Hepatocyte (in vitro differentiated cells): ENCODE results near the gene ACSS1. TPM values are rescaled to one million over a fixed set of nuclear protein-coding genes. Genes with fewer than 3 reads are reported as not detected.

Experiments used
- DNase-seq: peaks from one replicate; pipeline ENCODE4 v3.0.0-alpha.2; 2016; ENCODE audit warnings: low spot score
- H2AFZ ChIP-seq: fragments of 200-600 bp; sonication (generic); 2 replicates; pipeline ENCODE4 v1.6.0; 2016; ENCODE audit warnings: antibody characterized with exemption, mild to moderate bottlenecking
- H3K27ac ChIP-seq: fragments of 200-600 bp; sonication (generic); 2 replicates; pipeline ENCODE4 v1.5.1; 2016; ENCODE audit warnings: mild to moderate bottlenecking
- H3K27me3 ChIP-seq: fragments of 200-600 bp; sonication (generic); 2 replicates; pipeline ENCODE4 v1.6.1; 2016
- H3K36me3 ChIP-seq: fragments of 200-600 bp; sonication (generic); replicated peaks from 2 replicates; pipeline ENCODE4 v1.5.1; 2016; ENCODE audit warnings: low read depth; ENCODE audit not compliant: insufficient read depth
- H3K4me1 ChIP-seq: fragments of 200-600 bp; sonication (generic); 2 replicates; pipeline ENCODE4 v1.5.1; 2016; ENCODE audit warnings: mild to moderate bottlenecking, moderate library complexity; ENCODE audit not compliant: insufficient read depth
- H3K4me2 ChIP-seq: fragments of 200-600 bp; sonication (generic); 2 replicates; pipeline ENCODE4 v1.6.0; 2016
- H3K4me3 ChIP-seq: fragments of 200-600 bp; sonication (generic); 2 replicates; pipeline ENCODE4 v1.5.1; 2016; ENCODE audit warnings: mild to moderate bottlenecking
- H3K79me2 ChIP-seq: fragments of 200-600 bp; sonication (generic); 2 replicates; pipeline ENCODE4 v1.6.0; 2017; ENCODE audit warnings: mild to moderate bottlenecking
- H3K9me2 ChIP-seq: fragments of 200-600 bp; sonication (generic); replicated peaks from 2 replicates; pipeline ENCODE4 v1.6.0; 2017; ENCODE audit warnings: mild to moderate bottlenecking; ENCODE audit not compliant: insufficient read depth
- H3K9me3 ChIP-seq: fragments of 200-600 bp; sonication (generic); 2 replicates; pipeline ENCODE4 v1.5.1; 2016; ENCODE audit warnings: low read depth, mild to moderate bottlenecking
- H4K20me1 ChIP-seq: fragments of 200-600 bp; sonication (generic); 2 replicates; pipeline ENCODE4 v1.6.0; 2016; ENCODE audit warnings: mild to moderate bottlenecking; ENCODE audit not compliant: insufficient read depth, poor library complexity, severe bottlenecking
- EZH2 ChIP-seq: fragments of 200-600 bp; sonication (generic); IDR thresholded peaks from 2 replicates; pipeline ENCODE4 v1.6.1; 2016; ENCODE audit warnings: antibody characterized with exemption, mild to moderate bottlenecking, borderline replicate concordance
- EZH2phosphoT487 ChIP-seq: fragments of 200-600 bp; sonication (generic); IDR thresholded peaks from one replicate; pipeline ENCODE4 v1.6.1; 2018; ENCODE audit warnings: antibody characterized with exemption, mild to moderate bottlenecking, low read depth, moderate library complexity; ENCODE audit not compliant: unreplicated experiment, severe bottlenecking
- WGBS: methylation state at CpG from one replicate; pipeline ENCODE4 v1.1.6; 2016; ENCODE audit warnings: low lambda C conversion rate; ENCODE audit errors: missing lambda C conversion rate; 5-methylcytosine and 5-hydroxymethylcytosine counted together
- polyA plus RNA-seq: library from polyadenylated mRNA; unstranded; fragments of >200 nt; fragmentation: Nextera tagmentation; extraction: Ambion mirVana; gene quantifications from 2 replicates; pipeline ENCODE4 v1.2.1, GENCODE V29; 2016
- total RNA-seq: library from RNA; depleted of rRNA; stranded (reverse); fragments of >200 nt; gene quantifications from 2 replicates; pipeline ENCODE4 v1.2.3, GENCODE V29; 2014
- TF ChIP-seq, protein P1 (sequence below): fragments of 200-600 bp; sonication (generic); IDR thresholded peaks from 2 replicates; pipeline ENCODE4 v1.5.1; 2016; ENCODE audit warnings: antibody characterized with exemption, mild to moderate bottlenecking; ENCODE audit not compliant: poor library complexity

Gene ACSS1
- total and polyA plus RNA-seq, 2 experiments from 2014 or later = 20.5 to 37.7 TPM

DNA sequence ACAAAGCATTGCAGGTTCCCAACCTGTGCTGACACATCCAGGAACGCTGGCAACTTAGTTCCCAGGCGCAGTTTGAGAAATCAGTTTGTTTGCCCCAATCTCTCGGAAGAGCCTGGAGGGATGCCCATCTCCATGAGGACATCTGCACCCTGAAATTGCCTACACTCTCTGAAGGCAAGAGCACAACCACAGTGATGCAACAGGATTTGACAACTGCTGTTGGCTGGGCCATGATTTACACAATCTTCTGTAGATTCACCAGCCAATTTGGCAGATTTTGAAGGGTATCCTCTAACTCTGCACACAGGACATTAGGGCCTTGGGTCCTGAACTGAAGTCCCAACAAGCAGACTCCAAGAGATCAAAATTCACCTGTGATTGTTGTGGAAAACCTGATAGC lies 68.8 kb downstream of the ACSS1 start:
- Histone ChIP-seq H3K4me2 (no peak overlapping the region), H3K4me3 (no peak overlapping the region), H3K27ac (no peak overlapping the region), H3K36me3 (no peaks in the 10 kb centered on the region), H3K27me3 (no peaks in the 10 kb centered on the region), H3K9me2 (no peaks in the 10 kb centered on the region), H3K79me2 (peaks cover 61% of the 10 kb centered on the region), H2AFZ (no peak overlapping the region), H4K20me1 (peaks cover 7% of the 10 kb centered on the region), H3K4me1 (peaks cover 13% of the 10 kb centered on the region), H3K9me3 (no peaks in the 10 kb centered on the region)
- 97% methylated on average over 3 of the region's 3 CpGs for WGBS
- DNase-seq = no peak
- TF ChIP-seq, protein P1, sequence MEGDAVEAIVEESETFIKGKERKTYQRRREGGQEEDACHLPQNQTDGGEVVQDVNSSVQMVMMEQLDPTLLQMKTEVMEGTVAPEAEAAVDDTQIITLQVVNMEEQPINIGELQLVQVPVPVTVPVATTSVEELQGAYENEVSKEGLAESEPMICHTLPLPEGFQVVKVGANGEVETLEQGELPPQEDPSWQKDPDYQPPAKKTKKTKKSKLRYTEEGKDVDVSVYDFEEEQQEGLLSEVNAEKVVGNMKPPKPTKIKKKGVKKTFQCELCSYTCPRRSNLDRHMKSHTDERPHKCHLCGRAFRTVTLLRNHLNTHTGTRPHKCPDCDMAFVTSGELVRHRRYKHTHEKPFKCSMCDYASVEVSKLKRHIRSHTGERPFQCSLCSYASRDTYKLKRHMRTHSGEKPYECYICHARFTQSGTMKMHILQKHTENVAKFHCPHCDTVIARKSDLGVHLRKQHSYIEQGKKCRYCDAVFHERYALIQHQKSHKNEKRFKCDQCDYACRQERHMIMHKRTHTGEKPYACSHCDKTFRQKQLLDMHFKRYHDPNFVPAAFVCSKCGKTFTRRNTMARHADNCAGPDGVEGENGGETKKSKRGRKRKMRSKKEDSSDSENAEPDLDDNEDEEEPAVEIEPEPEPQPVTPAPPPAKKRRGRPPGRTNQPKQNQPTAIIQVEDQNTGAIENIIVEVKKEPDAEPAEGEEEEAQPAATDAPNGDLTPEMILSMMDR = no peak
- TF ChIP-seq EZH2 (no peak), EZH2phosphoT487 (no peak)

- H3K9me2 ChIP-seq = no peaks in the 10 kb centered on the region
- H3K4me3 ChIP-seq = no peak overlapping the region
- H3K36me3 ChIP-seq = no peaks in the 10 kb centered on the region
- H4K20me1 ChIP-seq = peaks cover 7% of the 10 kb centered on the region
- no peaks in the 10 kb centered on the region for H3K9me3 ChIP-seq
- TF ChIP-seq, protein P1 = no peak
- TF ChIP-seq EZH2 (no peak), EZH2phosphoT487 (no peak)
- H3K4me2 ChIP-seq = no peak overlapping the region
- DNase-seq = no peak
- no peaks in the 10 kb centered on the region for H3K27me3 ChIP-seq
- WGBS = 92% methylated on average over 7 of the region's 7 CpGs
- H3K27ac ChIP-seq = no peak overlapping the region
- H3K79me2 ChIP-seq = peaks cover 64% of the 10 kb centered on the region
- no peak overlapping the region for H2AFZ ChIP-seq
- H3K4me1 ChIP-seq = peaks cover 13% of the 10 kb centered on the region
Measured at GRCh38 chr20:24987873-24988835, 69.8 kb downstream of the ACSS1 start.

DNA sequence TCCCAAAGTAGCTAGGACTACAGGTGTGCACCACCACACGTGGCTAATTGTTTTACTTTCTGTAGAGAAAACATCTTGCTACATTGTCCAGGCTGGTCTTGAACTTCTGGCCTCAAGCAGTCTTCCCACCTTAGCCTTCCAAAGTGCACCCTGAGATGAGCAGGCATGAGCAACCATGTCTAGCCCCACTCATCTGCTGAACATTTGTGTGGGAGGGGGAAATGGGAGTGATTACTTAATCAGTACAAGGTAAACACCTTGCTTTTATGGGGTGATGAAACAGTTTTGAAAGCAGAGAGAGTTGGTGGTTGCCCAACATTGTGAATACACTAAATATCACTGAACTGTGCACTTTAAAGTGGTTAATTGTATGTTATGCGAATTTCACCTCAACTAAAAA lies 70.7 kb downstream of the ACSS1 start:
- WGBS = 91% methylated on average over 2 of the region's 2 CpGs
- Histone ChIP-seq H4K20me1 (peaks cover 7% of the 10 kb centered on the region), H3K4me2 (no peak overlapping the region)

More for the DNA sequence above, 70.7 kb downstream of the ACSS1 start:
- Histone ChIP-seq H2AFZ (no peak overlapping the region), H3K4me1 (peaks cover 13% of the 10 kb centered on the region), H3K4me3 (no peak overlapping the region), H3K27ac (no peak overlapping the region), H3K36me3 (no peaks in the 10 kb centered on the region), H3K79me2 (peaks cover 69% of the 10 kb centered on the region), H3K27me3 (no peaks in the 10 kb centered on the region), H3K9me3 (no peaks in the 10 kb centered on the region), H3K9me2 (no peaks in the 10 kb centered on the region)
- TF ChIP-seq, protein P1 = no peak
- no peak for TF ChIP-seq EZH2phosphoT487
- no peak for TF ChIP-seq EZH2
- no peak for DNase-seq
